ENCODE data around the gene LETM1. TPM values are rescaled to one million over a fixed set of nuclear protein-coding genes. Genes with fewer than 3 reads are reported as not detected.

LETM1 gene
- polyA plus RNA-seq, 1 donor (not counting 4 experiments of a cell fraction or from before 2014, with no cell fraction given), result 25.6 TPM

DNA sequence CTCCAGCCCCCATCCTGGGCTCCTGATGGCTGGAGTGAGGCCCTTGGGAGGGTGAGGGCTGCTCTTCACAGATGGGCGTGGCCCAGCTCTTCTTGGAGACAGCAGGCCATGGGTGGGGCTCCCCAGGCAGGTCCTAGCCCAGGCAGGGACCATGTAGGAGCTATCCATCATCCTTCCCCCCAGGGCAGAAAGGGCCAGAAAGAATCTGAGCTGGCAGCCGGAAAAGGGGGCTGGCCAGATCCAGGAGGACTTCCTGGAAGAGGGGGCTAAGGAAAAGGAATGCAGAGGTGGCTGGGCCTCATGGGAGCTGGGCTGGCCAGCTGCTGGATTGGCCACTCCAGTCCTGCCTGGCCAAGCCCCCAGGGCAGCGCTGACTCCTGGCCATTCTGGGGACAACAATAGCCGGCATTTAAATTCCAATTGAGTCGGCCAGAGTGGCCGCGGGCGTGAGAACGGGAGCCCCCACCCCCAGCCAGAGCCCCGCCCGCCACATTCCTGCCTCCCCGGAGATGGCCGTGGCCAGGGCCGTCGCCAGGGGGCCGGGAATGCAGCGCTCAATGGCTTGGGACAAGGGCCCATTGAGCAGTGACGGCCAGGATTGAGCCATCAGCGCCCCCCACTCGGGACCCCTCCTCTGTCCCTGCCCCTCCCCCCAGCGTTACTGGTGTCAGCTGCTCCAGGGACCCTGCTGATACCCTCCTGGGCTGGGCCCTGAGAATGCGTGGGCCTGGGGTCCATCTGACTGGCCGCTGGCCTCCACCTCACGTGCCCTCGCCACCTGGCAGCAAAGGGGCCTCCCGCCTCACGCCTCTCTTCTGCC is 77.9 kb downstream of the LETM1 start:
- DNase-seq (ENCODE audit: low read depth, low spot score) (peak; percentile 75), FAIRE-seq (peak; percentile 74)
- Histone ChIP-seq H3K4me1 (ENCODE audit: control insufficient read depth, extremely low read depth, insufficient read depth, low read length) (peaks cover 39% of the 10 kb centered on the region), H3K27me3 (ENCODE audit: control insufficient read depth, extremely low read depth, insufficient read depth, low read length) (no peaks in the 10 kb centered on the region), H3K27ac (ENCODE audit: control insufficient read depth, insufficient read depth, low read length) (no peak overlapping the region), H2AFZ (ENCODE audit: control insufficient read depth, low read length) (no peak overlapping the region), H3K9ac (ENCODE audit: control insufficient read depth, extremely low read depth, insufficient read depth, low read length) (no peak overlapping the region), H3K4me2 (ENCODE audit: control insufficient read depth, extremely low read depth, insufficient read depth, low read depth, low read length) (peak overlapping the region; percentile 41), H3K79me2 (ENCODE audit: control insufficient read depth, insufficient read depth, low read length) (no peaks in the 10 kb centered on the region), H4K20me1 (ENCODE audit: control insufficient read depth, extremely low read depth, insufficient read depth, low read length) (no peaks in the 10 kb centered on the region), H3K9me1 (ENCODE audit: control insufficient read depth, extremely low read depth, insufficient read depth, low read length) (no peaks in the 10 kb centered on the region), H3K36me3 (ENCODE audit: control insufficient read depth in 2 of 2, extremely low read depth in 1 of 2, insufficient read depth in 2 of 2, low read length in 2 of 2) (no peaks in the 10 kb centered on the region), H3K9me3 (ENCODE audit: control insufficient read depth, low read depth, low read length) (no peaks in the 10 kb centered on the region), H3K4me3 (ENCODE audit: control insufficient read depth in 2 of 3, extremely low read depth in 1 of 3, insufficient read depth in 2 of 3, low read depth in 1 of 3, low read length in 3 of 3) (no peak overlapping the region)
- dilution Hi-C loops (cut with MboI; ENCODE audit: extremely low pct_ligation_motif_present, low sequenced_read_pairs), result no loop called here
- TF ChIP-seq, protein P1, sequence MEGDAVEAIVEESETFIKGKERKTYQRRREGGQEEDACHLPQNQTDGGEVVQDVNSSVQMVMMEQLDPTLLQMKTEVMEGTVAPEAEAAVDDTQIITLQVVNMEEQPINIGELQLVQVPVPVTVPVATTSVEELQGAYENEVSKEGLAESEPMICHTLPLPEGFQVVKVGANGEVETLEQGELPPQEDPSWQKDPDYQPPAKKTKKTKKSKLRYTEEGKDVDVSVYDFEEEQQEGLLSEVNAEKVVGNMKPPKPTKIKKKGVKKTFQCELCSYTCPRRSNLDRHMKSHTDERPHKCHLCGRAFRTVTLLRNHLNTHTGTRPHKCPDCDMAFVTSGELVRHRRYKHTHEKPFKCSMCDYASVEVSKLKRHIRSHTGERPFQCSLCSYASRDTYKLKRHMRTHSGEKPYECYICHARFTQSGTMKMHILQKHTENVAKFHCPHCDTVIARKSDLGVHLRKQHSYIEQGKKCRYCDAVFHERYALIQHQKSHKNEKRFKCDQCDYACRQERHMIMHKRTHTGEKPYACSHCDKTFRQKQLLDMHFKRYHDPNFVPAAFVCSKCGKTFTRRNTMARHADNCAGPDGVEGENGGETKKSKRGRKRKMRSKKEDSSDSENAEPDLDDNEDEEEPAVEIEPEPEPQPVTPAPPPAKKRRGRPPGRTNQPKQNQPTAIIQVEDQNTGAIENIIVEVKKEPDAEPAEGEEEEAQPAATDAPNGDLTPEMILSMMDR (optimal IDR thresholded peaks at IDR 0.05 in 1 of 3, IDR thresholded peaks at IDR 0.05 in 1 of 3, conservative IDR thresholded peaks at IDR 0.05 in 1 of 3; ENCODE audit: extremely low read depth in 1 of 3, insufficient read depth in 2 of 3, low read length in 3 of 3), result no peak
- TF ChIP-seq EZH2 (IDR thresholded peaks at IDR 0.05; ENCODE audit: low read length), result no peak

DNA sequence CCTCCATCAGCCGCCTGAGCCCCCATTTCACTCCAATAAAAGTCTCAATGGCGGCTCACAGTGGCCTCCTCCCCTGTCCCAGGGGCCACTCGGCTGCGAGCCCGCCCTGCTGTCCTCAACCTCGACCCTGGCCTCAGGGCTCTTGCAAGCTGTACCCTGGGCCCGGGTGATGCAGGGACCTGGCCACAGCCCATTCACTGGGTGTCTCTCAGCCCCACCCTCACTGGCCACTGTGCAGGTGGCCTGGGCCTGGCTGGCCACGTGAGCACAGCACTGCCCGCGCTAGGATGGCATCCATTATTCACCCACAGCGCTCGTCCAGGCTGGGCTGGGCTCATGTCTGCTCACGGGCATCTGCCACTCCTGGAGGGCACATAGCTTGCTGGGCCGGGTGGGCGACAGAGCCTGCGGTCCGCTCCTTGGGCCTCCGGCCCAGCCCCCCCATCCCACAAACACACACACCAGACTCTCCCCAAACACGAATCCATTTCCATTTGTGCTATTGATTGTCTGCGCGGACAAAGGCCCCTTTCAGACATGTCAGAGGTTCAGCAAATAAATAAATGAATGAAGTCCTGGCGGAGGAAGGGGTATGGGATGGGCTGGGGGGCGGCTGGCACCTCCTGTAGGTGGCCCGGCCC is 79.3 kb downstream of the LETM1 start:
- DNase-seq (ENCODE audit: low read depth, low spot score), result no peak
- Histone ChIP-seq H3K4me1 (ENCODE audit: control insufficient read depth, extremely low read depth, insufficient read depth, low read length) (peaks cover 40% of the 10 kb centered on the region), H3K9me3 (ENCODE audit: control insufficient read depth, low read depth, low read length) (no peaks in the 10 kb centered on the region), H3K4me3 (ENCODE audit: control insufficient read depth in 2 of 3, extremely low read depth in 1 of 3, insufficient read depth in 2 of 3, low read depth in 1 of 3, low read length in 3 of 3) (no peak overlapping the region), H4K20me1 (ENCODE audit: control insufficient read depth, extremely low read depth, insufficient read depth, low read length) (no peaks in the 10 kb centered on the region), H3K9me1 (ENCODE audit: control insufficient read depth, extremely low read depth, insufficient read depth, low read length) (no peaks in the 10 kb centered on the region), H2AFZ (ENCODE audit: control insufficient read depth, low read length) (no peak overlapping the region), H3K27me3 (ENCODE audit: control insufficient read depth, extremely low read depth, insufficient read depth, low read length) (no peaks in the 10 kb centered on the region), H3K4me2 (ENCODE audit: control insufficient read depth, extremely low read depth, insufficient read depth, low read depth, low read length) (no peak overlapping the region), H3K79me2 (ENCODE audit: control insufficient read depth, insufficient read depth, low read length) (no peaks in the 10 kb centered on the region), H3K27ac (ENCODE audit: control insufficient read depth, insufficient read depth, low read length) (no peak overlapping the region), H3K9ac (ENCODE audit: control insufficient read depth, extremely low read depth, insufficient read depth, low read length) (no peak overlapping the region), H3K36me3 (ENCODE audit: control insufficient read depth in 2 of 2, extremely low read depth in 1 of 2, insufficient read depth in 2 of 2, low read length in 2 of 2) (no peaks in the 10 kb centered on the region)
- FAIRE-seq, result no peak
- TF ChIP-seq, protein P1 (optimal IDR thresholded peaks at IDR 0.05 in 1 of 3, IDR thresholded peaks at IDR 0.05 in 1 of 3, conservative IDR thresholded peaks at IDR 0.05 in 1 of 3; ENCODE audit: extremely low read depth in 1 of 3, insufficient read depth in 2 of 3, low read length in 3 of 3), result no peak
- no peak for TF ChIP-seq EZH2 (IDR thresholded peaks at IDR 0.05; ENCODE audit: low read length)
- dilution Hi-C loops (cut with MboI; ENCODE audit: extremely low pct_ligation_motif_present, low sequenced_read_pairs), result no loop called here

Data from keratinocyte (primary cell).